Esophagus muscularis mucosa (tissue), 4 donors: ENCODE results near the gene KLHL5.
"Not testable (repeated sequence)": the region's sequence is repeated elsewhere in the genome, so short reads cannot be mapped to it uniquely, and the experiment has no call there.

Source experiments
- EP300 ChIP-seq: sonication (generic); formaldehyde crosslinking; IDR thresholded peaks from one replicate; pipeline ENCODE4 v1.6.1; 2017; ENCODE audit warnings: antibody characterized with exemption
- POLR2A ChIP-seq: fragments of 450-650 bp; IDR thresholded peaks from one replicate; pipeline ENCODE4 v1.6.1; 2017; ENCODE audit warnings: antibody characterized with exemption, moderate library complexity, mild to moderate bottlenecking, low read depth
- POLR2AphosphoS5 ChIP-seq, 2 donors: sonication (generic); formaldehyde crosslinking; IDR thresholded peaks; one replicate each; pipeline ENCODE4 v1.6.1; 2017; ENCODE audit warnings: antibody characterized with exemption in 2 of 2
- TF ChIP-seq, protein P1 (sequence below), 3 experiments: fragments of 200-600 bp in 2 of 3; fragments of 450-650 bp in 1 of 3; sonication (generic) in 2 of 3; IDR thresholded peaks; one replicate each; pipeline ENCODE4 v1.5.1; 2017 to 2019; ENCODE audit warnings: antibody characterized with exemption in 3 of 3, mild to moderate bottlenecking in 2 of 3, moderate library complexity in 1 of 3

DNA sequence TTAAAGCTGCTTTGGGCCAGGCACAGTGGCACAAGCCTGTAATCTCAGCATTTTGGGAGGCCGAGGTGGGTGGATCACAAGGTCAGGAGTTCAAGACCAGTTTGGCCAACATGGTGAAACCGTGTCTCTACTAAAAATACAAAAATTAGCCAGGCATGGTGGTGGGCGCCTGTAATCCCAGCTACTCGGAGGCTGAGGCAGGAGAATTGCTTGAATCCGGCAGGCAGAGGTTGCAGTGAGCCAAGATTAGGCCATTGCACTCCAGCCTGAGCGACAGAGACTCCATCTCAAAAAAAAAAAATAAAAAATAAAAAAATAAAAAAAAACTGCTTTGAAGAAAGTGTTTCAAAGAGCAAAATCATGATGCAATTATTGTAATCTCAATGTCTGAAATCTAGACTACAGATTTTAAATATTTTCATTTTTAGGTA, 30.4 kb upstream of the KLHL5 start:
- TF ChIP-seq, protein P1, sequence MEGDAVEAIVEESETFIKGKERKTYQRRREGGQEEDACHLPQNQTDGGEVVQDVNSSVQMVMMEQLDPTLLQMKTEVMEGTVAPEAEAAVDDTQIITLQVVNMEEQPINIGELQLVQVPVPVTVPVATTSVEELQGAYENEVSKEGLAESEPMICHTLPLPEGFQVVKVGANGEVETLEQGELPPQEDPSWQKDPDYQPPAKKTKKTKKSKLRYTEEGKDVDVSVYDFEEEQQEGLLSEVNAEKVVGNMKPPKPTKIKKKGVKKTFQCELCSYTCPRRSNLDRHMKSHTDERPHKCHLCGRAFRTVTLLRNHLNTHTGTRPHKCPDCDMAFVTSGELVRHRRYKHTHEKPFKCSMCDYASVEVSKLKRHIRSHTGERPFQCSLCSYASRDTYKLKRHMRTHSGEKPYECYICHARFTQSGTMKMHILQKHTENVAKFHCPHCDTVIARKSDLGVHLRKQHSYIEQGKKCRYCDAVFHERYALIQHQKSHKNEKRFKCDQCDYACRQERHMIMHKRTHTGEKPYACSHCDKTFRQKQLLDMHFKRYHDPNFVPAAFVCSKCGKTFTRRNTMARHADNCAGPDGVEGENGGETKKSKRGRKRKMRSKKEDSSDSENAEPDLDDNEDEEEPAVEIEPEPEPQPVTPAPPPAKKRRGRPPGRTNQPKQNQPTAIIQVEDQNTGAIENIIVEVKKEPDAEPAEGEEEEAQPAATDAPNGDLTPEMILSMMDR (IDR thresholded peaks at IDR 0.05): not testable (repeated sequence)
- not testable (repeated sequence) for TF ChIP-seq EP300; POLR2A; POLR2AphosphoS5 (IDR thresholded peaks at IDR 0.05)
